Ovary (tissue), 3 donors: Measurements from ENCODE around the gene SOX5.

Experiments used
- POLR2A ChIP-seq: fragments of 450-650 bp; IDR thresholded peaks from one replicate; pipeline ENCODE4 v1.6.1; 2017; ENCODE audit warnings: antibody characterized with exemption, mild to moderate bottlenecking, moderate library complexity
- TF ChIP-seq, protein P1 (sequence below), 3 donors: fragments of 450-650 bp in 2 of 3; fragments of 200-600 bp in 1 of 3; IDR thresholded peaks; one replicate each; pipeline versions ENCODE4 v1.5.1 to v1.8.0; 2016 to 2022; ENCODE audit warnings: antibody characterized with exemption in 3 of 3, mild to moderate bottlenecking in 1 of 3
- donor health status: DM: no; HTN: no; CAD: no.

DNA sequence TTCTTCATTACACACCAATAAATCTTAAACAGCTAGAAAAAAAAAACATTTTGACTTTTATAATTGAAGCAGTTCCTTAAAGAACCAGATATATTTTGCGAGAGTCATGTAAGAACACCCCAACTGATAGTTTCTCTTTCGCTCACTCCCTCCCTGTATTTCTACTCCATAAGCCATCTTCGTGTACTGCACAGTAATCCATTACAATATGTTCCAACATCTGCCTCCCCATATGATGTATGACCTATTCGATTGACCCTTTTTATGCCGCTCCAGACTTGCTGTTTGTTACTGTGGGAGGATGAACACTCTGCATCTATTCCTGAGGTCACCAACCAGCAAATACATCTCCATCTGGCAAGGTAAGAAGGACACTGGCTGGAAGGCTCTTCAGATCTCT lies 331.7 kb downstream of the SOX5 start:
- TF ChIP-seq, protein P1, sequence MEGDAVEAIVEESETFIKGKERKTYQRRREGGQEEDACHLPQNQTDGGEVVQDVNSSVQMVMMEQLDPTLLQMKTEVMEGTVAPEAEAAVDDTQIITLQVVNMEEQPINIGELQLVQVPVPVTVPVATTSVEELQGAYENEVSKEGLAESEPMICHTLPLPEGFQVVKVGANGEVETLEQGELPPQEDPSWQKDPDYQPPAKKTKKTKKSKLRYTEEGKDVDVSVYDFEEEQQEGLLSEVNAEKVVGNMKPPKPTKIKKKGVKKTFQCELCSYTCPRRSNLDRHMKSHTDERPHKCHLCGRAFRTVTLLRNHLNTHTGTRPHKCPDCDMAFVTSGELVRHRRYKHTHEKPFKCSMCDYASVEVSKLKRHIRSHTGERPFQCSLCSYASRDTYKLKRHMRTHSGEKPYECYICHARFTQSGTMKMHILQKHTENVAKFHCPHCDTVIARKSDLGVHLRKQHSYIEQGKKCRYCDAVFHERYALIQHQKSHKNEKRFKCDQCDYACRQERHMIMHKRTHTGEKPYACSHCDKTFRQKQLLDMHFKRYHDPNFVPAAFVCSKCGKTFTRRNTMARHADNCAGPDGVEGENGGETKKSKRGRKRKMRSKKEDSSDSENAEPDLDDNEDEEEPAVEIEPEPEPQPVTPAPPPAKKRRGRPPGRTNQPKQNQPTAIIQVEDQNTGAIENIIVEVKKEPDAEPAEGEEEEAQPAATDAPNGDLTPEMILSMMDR (IDR thresholded peaks at IDR 0.05) = no peak
- no peak for TF ChIP-seq POLR2A
